Activated CD8-positive, alpha-beta memory T cell treated with anti-CD3 and anti-CD28 coated beads, Interleukin-2, amount 50 U/mL, for 24 hours (primary cell): ENCODE measurements around the gene PDE6A.

Experiments
- DNase-seq: peaks from one replicate; pipeline ENCODE4 v3.0.0-alpha.2; 2020; ENCODE audit errors: extremely low read depth

The PDE6A gene

GRCh38 chr5:149930749-149931574, 13.6 kb downstream of the PDE6A start:
- DNase-seq = no peak

DNA sequence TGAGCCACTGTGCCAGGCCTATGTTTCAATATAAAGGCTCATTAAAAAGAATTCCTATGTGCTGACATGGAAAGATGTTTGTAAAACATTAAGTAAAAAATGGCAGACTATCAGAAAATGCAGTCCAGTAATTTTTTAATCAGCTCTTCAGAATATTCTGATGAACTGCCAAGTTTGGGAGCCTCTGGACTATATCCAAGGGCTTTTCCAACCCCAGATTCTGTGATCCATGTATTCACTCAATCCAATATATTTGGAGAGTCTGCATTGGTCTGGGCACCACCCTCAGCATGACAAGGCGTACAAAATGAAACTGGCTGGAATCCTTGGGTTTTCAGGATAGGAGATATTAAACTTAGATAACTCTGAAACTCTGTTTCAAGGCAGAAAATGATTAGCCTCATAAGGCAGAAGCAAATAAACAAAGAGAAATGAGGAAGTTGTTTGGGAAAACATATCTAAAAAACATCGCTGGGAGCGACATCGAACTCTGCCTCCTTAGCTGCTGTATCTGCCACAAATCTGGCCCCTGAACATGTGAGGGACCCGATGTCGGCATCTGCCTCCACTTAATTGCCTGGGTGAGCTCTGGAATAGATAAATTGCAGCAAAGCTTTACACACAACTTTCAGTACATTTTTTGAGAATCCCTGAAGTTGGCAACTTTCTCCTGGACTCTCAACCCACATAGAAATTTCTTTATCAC, 14.4 kb downstream of the PDE6A start:
- DNase-seq = no peak

GRCh38 chr5:149924486-149924885, 20.1 kb downstream of the PDE6A start:
- no peak for DNase-seq

GRCh38 chr5:149922950-149923349, 21.6 kb downstream of the PDE6A start:
- DNase-seq = no peak

DNA sequence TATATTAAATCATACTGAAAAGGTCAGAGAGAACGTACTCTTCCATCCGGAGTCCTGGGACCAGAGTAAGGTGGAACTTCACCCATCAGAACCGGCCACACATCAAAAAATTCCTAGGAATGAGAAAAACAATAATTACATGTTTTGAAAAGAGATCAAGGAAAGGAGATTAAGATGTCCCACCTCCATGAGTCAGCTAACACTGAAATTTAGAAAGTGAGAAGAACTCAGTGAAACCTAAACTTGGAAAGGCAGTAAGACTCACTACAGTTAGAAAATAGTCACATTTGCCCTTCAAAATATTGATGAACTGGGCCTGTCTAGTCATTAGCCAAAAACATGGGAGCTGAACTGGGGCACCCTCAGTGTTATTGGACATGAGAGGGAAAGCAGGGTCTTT, 23.0 kb downstream of the PDE6A start:
- DNase-seq = no peak

DNA sequence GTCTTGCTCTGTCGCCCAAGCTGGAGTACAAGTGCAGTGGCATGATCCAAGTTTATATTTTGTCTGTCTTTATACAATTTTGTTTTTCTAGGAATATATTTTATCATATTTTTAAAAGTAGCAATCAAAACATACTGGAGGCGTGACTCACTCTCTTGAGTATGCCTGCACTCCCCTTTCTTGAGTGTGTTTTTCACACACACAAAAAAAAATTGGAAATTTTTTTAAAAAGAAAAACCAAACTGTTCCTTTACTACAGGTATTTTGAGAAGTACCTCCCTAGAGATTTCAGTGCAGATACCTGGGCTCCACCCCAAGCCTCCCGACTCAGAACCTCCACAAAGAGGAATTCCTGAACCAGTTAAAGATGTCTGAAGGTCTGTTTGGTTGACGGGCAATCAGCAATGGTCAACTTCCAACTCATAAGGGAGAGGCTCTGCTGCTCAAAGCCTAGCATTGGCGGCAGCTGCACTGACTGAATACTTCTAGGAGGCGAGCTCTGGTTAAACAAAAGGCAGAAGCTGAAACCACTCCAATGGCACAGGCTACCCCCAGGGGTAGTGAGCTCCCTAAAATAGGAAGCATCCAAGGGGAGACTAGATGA, 27.4 kb downstream of the PDE6A start:
- no peak for DNase-seq

GRCh38 chr5:149916334-149917072, 28.1 kb downstream of the PDE6A start:
- no peak for DNase-seq

DNA sequence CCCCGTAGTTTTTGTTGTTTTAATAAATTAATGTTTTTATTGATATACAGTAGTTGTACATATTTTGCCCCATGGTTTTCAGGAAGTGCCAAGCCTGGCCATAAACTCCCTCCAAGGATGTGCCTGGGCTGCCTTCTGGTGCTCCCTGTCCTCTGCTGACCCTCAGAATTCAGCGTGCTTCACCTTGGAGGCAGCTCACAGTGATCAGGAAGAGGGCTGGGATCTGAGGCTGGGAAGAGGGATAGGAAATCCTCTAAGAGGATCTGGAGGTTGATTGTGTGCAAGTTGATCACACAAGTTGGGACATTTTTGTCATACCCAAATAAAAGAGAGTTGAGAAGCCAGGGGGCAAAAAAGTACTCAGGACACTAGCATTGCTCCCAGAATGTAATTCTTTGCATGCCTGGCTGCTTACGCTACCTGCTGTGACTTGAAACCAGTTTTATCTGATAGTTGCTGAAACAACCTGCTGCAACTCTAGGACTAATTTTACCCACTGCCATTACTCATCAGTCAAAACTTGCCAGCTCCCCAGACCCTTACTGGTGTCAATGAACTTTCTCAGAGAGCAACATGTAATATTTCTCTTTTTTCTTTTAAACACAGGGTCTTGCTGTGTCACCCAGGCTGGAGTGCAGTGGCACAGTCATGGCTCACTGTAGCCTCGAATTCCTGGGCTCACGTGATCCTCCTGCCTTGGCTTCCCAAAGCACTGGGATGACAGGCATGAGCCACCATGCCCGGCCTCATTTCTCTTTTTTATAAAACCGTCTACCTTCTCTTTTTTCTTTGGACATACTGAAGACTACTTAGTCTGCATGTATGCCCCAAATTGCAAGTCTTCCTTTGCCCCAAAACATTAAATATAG, 29.0 kb downstream of the PDE6A start:
- no peak for DNase-seq

GRCh38 chr5:149913436-149914419, 30.9 kb downstream of the PDE6A start:
- DNase-seq = no peak

GRCh38 chr5:149912226-149912871, 32.2 kb downstream of the PDE6A start:
- DNase-seq = no peak

DNA sequence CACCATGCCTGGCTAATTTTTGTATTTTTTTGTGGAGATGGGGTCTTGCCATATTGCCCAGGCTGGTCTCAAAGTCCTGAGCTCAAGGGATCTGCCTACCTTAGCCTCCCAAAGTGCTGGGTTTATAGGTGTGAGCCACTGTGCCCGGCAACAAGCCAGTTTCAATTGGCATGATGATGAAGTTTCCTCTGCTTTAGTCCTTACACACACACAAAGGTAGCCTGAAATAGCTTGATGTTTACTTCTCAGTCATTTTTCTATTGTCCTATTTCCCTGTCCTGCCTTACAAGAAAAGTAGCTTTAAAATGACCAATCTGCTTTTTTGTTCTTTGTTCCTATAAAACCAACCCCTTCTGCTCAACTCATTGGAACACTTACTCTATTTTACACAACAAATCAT, 33.6 kb downstream of the PDE6A start:
- no peak for DNase-seq

GRCh38 chr5:149907828-149908227, 36.8 kb downstream of the PDE6A start:
- DNase-seq = no peak

GRCh38 chr5:149904977-149905376, 39.6 kb downstream of the PDE6A start:
- DNase-seq = no peak

DNA sequence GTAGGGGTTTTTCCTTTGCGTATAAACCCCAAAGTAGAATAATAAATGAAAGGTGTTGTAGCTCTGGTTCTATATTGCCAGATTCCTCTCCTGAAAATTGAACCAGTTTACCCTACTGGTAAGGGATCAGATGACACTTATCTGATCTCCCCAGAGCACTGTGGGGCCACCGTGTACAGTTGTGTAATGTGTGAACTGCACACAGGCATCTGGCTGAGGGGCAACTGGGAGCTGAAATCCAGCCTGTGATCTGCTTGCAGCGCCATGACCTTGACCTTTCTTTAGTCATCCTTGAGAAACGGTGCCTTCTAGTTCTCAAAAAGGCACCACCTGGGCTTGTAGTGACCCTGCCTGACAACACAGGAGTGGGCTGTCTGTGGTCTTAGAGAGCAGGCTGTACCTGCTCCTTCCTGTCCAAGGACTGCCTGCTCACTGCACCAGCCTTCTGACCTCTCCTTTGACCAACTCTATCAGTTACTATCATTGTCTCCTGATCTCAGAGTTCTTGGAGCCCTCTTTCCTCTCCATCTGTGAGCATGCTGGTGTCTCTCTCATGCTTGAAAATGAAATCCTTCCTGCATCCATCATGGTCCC, 40.2 kb downstream of the PDE6A start:
- no peak for DNase-seq

DNA sequence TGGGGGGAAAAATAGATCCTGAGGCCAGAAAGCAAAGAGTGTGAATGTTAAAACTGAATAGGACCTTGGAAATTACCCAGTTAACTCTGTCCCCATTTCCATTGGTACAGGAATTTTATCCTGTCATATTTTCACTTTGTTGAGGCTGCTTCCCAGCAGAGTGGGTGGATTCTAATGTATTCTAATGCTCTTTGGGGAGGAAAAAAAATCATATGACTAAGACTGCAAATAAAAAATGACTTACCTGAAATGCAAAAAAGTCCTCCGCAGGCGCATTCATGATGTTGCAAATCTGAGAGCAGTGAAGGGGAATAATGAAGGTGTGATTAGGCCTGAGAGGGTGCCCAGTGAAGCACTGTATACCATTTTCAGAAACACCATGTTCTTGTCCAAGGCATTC, 41.2 kb downstream of the PDE6A start:
- DNase-seq = no peak

GRCh38 chr5:149902177-149902576, 42.4 kb downstream of the PDE6A start:
- DNase-seq = no peak

GRCh38 chr5:149901511-149901910, 43.1 kb downstream of the PDE6A start:
- DNase-seq = no peak

DNA sequence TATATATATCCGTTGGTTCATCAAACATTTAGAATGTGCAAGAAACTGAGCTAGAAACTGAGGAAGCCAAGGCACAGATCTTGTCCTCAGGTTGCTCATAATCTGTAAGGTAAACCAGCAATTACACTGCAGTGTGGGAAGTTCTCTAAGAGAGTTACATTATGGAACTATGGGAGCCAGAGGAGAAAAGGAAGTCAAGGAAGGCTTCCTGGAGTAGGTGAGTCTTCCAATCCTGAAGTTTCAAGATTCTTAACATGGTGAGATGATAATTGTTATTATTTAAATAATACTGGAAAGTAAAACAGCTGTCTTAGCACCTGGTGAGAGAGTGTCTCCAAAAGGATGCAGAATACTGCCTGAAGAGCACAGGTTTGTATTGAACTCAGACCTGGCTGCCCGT, 44.2 kb downstream of the PDE6A start:
- DNase-seq = no peak

GRCh38 chr5:149898811-149899210, 45.8 kb downstream of the PDE6A start:
- no peak for DNase-seq
